CD14-positive monocyte (primary cell): ENCODE results near the gene LYPD6. TPM values are rescaled to one million over a fixed set of nuclear protein-coding genes. Genes with fewer than 3 reads are reported as not detected.

Experiments used
- DNase-seq, 3 donors: peaks; one replicate each; pipeline ENCODE4 v3.0.0-alpha.2; 2011 to 2022
- H2AFZ ChIP-seq: 2 replicates; pipeline ENCODE4 v1.6.0; 2012; ENCODE audit warnings: mild to moderate bottlenecking, low read depth, low read length, inconsistent platforms; ENCODE audit not compliant: insufficient read depth, poor library complexity, severe bottlenecking
- H3K27ac ChIP-seq, 2 donors: 1 replicate in 1 of 2; 2 replicates in 1 of 2; pipeline ENCODE4 v1.5.1; 2012 to 2013; ENCODE audit warnings: low read length in 2 of 2, control low read depth in 1 of 2, inconsistent platforms in 1 of 2, low read depth in 1 of 2, mild to moderate bottlenecking in 1 of 2
- H3K27me3 ChIP-seq, 2 donors: one replicate each; pipeline versions ENCODE4 v1.6.0 to v1.6.1; 2011 to 2013; ENCODE audit warnings: low read length in 2 of 2; ENCODE audit not compliant: control insufficient read depth in 2 of 2, insufficient read depth in 2 of 2
- H3K36me3 ChIP-seq, 2 donors: replicated peaks in 1 of 2; 1 replicate in 1 of 2; 2 replicates in 1 of 2; pipeline versions ENCODE4 v1.5.1 to v1.6.1; 2012 to 2013; ENCODE audit warnings: low read length in 2 of 2, control low read depth in 1 of 2, inconsistent platforms in 1 of 2, mild to moderate bottlenecking in 1 of 2; ENCODE audit not compliant: insufficient read depth in 2 of 2, control insufficient read depth in 1 of 2
- H3K4me1 ChIP-seq, 2 donors: 1 replicate in 1 of 2; 2 replicates in 1 of 2; pipeline versions ENCODE4 v1.5.1 to v1.6.1; 2012 to 2013; ENCODE audit warnings: low read length in 2 of 2, control low read depth in 1 of 2, inconsistent platforms in 1 of 2, mild to moderate bottlenecking in 1 of 2, moderate library complexity in 1 of 2; ENCODE audit not compliant: insufficient read depth in 2 of 2, control insufficient read depth in 1 of 2
- H3K4me2 ChIP-seq: replicated peaks from 2 replicates; pipeline ENCODE3; 2012; ENCODE audit warnings: low read length, moderate library complexity, mild to moderate bottlenecking; ENCODE audit not compliant: poor library complexity, severe bottlenecking; ENCODE audit errors: extremely low read depth
- H3K4me3 ChIP-seq, 3 experiments: fragments of 200-600 bp in 1 of 3; sonication (generic) in 1 of 3; replicated peaks in 1 of 3; 1 replicate in 2 of 3; 2 replicates in 1 of 3; pipeline ENCODE4 v1.5.1; 2011 to 2013; ENCODE audit warnings: low read length in 3 of 3, mild to moderate bottlenecking in 3 of 3, control low read depth in 2 of 3, low read depth in 2 of 3, inconsistent platforms in 1 of 3, moderate library complexity in 1 of 3
- H3K79me2 ChIP-seq: 2 replicates; pipeline ENCODE4 v1.6.0; 2012; ENCODE audit warnings: mild to moderate bottlenecking, control low read depth, inconsistent platforms, low read length, moderate library complexity; ENCODE audit not compliant: insufficient read depth
- H3K9ac ChIP-seq: 2 replicates; pipeline ENCODE4 v1.6.0; 2017; ENCODE audit warnings: low read length, mild to moderate bottlenecking; ENCODE audit not compliant: insufficient read depth, poor library complexity, severe bottlenecking
- H3K9me3 ChIP-seq, 2 donors: replicated peaks in 1 of 2; 1 replicate in 1 of 2; 2 replicates in 1 of 2; pipeline versions ENCODE4 v1.5.1 to v1.6.1; 2012 to 2013; ENCODE audit warnings: low read length in 2 of 2, control low read depth in 1 of 2; ENCODE audit not compliant: control insufficient read depth in 1 of 2, insufficient read depth in 1 of 2
- H4K20me1 ChIP-seq: 2 replicates; pipeline ENCODE4 v1.6.0; 2012; ENCODE audit warnings: mild to moderate bottlenecking, low read length, control low read depth, moderate library complexity; ENCODE audit not compliant: insufficient read depth
- H3K27ac Mint-ChIP-seq, 7 donors: one replicate each; pipeline ENCODE4 v1.8.0; 2020; ENCODE audit warnings: mild to moderate bottlenecking in 7 of 7, mixed read lengths in 7 of 7, moderate library complexity in 6 of 7, inconsistent platforms in 2 of 7
- H3K27me3 Mint-ChIP-seq, 3 donors: one replicate each; pipeline ENCODE4 v1.8.0; 2021 to 2022; ENCODE audit warnings: low read depth in 3 of 3, mild to moderate bottlenecking in 3 of 3, mixed read lengths in 3 of 3, moderate library complexity in 3 of 3, inconsistent platforms in 1 of 3
- H3K36me3 Mint-ChIP-seq, 2 donors: one replicate each; pipeline ENCODE4 v1.8.0; 2020; ENCODE audit warnings: mixed read lengths in 2 of 2, inconsistent platforms in 1 of 2, mild to moderate bottlenecking in 1 of 2
- H3K4me1 Mint-ChIP-seq: one replicate; pipeline ENCODE4 v1.8.0; 2020; ENCODE audit warnings: mild to moderate bottlenecking, mixed read lengths
- H3K4me3 Mint-ChIP-seq, 2 donors: one replicate each; pipeline ENCODE4 v1.8.0; 2020; ENCODE audit warnings: mild to moderate bottlenecking in 2 of 2, mixed read lengths in 2 of 2, moderate library complexity in 1 of 2
- H3K9me3 Mint-ChIP-seq, 7 donors: one replicate each; pipeline ENCODE4 v1.8.0; 2020 to 2022; ENCODE audit warnings: mixed read lengths in 7 of 7, mild to moderate bottlenecking in 6 of 7, moderate library complexity in 6 of 7, inconsistent platforms in 2 of 7
- WGBS: methylation state at CpG from one replicate; pipeline ENCODE4 v1.1.5; 2013; ENCODE audit warnings: missing lambda C conversion rate; ENCODE audit not compliant: insufficient coverage; 5-methylcytosine and 5-hydroxymethylcytosine counted together
- intact Hi-C, 2 donors: fragments of 100-400 bp; cut with micrococcal nuclease; formaldehyde crosslinking; loops; one replicate each; pipeline versions ENCODE4 v1.15.0 to v1.15.1; 2023
- polyA plus RNA-seq, 3 donors: library from polyadenylated mRNA; depleted of rRNA in 1 of 3; unstranded in 2 of 3; stranded (reverse) in 1 of 3; fragments of 300-500 nt in 2 of 3; fragments of >200 nt in 1 of 3; fragmentation: Illumina TruSeq in 2 of 3; gene quantifications; 1 replicate in 2 of 3; 2 replicates in 1 of 3; pipeline ENCODE4 v1.2.3, GENCODE V29; 2012 to 2021
- TF ChIP-seq, protein P1 (sequence below): fragments of 200-600 bp; IDR thresholded peaks from one replicate; pipeline ENCODE4 v1.8.0; 2022; ENCODE audit warnings: antibody characterized with exemption, mild to moderate bottlenecking

Gene LYPD6
- polyA plus RNA-seq, 3 donors = not detected

DNA sequence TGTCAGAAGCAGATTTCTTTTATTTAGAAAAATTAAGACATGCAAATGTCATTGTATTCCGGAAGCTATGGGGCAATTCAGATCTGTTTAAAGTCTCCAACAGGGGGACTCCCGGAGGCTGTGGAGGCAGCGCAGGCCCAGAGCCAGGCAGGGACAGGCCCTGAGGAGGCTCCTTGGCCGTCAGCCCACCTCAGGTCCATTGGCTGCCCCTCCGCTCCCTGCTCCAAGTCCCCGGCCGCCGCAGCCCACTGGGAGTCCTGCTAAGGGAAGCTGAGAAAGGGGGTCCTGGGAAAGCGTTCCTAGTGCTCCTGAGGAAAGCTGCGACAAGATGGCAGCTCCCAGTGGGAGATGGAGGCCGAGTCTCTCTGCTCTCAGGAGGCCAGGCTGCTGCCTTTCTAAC, 20.0 kb upstream of the LYPD6 start:
- no peak overlapping the region for H2AFZ ChIP-seq
- no peaks in the 10 kb centered on the region for H3K79me2 ChIP-seq
- TF ChIP-seq, protein P1, sequence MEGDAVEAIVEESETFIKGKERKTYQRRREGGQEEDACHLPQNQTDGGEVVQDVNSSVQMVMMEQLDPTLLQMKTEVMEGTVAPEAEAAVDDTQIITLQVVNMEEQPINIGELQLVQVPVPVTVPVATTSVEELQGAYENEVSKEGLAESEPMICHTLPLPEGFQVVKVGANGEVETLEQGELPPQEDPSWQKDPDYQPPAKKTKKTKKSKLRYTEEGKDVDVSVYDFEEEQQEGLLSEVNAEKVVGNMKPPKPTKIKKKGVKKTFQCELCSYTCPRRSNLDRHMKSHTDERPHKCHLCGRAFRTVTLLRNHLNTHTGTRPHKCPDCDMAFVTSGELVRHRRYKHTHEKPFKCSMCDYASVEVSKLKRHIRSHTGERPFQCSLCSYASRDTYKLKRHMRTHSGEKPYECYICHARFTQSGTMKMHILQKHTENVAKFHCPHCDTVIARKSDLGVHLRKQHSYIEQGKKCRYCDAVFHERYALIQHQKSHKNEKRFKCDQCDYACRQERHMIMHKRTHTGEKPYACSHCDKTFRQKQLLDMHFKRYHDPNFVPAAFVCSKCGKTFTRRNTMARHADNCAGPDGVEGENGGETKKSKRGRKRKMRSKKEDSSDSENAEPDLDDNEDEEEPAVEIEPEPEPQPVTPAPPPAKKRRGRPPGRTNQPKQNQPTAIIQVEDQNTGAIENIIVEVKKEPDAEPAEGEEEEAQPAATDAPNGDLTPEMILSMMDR = no peak
- H3K4me1 ChIP-seq = no peaks in the 10 kb centered on the region
- Mint-ChIP-seq H3K36me3 (no peaks in the 10 kb centered on the region), H3K27ac (no peak overlapping the region), H3K27me3 (peaks cover 8 to 28% (median 11%) of the 10 kb centered on the region in 3 donors), H3K4me1 (peaks cover 4% of the 10 kb centered on the region), H3K4me3 (no peak overlapping the region), H3K9me3 (no peaks in the 10 kb centered on the region)
- H3K4me3 ChIP-seq = no peak overlapping the region
- no peak overlapping the region for H3K4me2 ChIP-seq
- DNase-seq = no peak
- H4K20me1 ChIP-seq = no peaks in the 10 kb centered on the region
- no peaks in the 10 kb centered on the region for H3K36me3 ChIP-seq
- no peak overlapping the region for H3K27ac ChIP-seq
- no peaks in the 10 kb centered on the region for H3K9me3 ChIP-seq
- H3K9ac ChIP-seq = no peak overlapping the region
- 92% methylated on average over 7 of the region's 11 CpGs for WGBS
- intact Hi-C loops = loop anchor here (5.0 kb wide), 2 partner anchors 288 to 293 kb away; no protein-coding TSS in a partner anchor
- peaks cover 0 to 6% of the 10 kb centered on the region in 2 donors for H3K27me3 ChIP-seq

DNA sequence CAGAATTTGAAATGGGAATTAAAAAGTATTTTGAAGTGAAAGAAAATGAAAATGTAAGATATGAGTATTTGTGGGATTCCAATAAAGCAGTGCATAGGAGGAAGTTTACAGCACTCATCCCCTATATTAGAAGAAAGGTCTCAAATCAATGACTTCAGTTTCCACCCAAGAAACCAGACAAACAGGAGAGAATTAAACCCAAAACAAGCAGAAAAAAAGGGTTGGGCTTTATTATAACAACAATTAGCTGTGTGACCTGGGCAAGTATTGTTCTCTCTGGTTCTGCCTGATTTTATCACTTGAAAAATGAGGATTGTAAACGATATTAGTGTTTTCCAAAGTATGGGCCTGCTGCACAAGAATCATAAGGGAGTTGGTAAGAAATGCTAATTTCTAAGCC, 18.3 kb upstream of the LYPD6 start:
- no peak for DNase-seq
- Histone ChIP-seq H3K36me3 (no peaks in the 10 kb centered on the region), H3K27ac (no peak overlapping the region), H3K9ac (no peak overlapping the region), H3K4me1 (no peaks in the 10 kb centered on the region), H4K20me1 (no peaks in the 10 kb centered on the region), H3K4me3 (no peak overlapping the region), H3K4me2 (no peak overlapping the region), H3K9me3 (no peaks in the 10 kb centered on the region), H3K27me3 (peaks cover 0 to 9% of the 10 kb centered on the region in 2 donors), H3K79me2 (no peaks in the 10 kb centered on the region), H2AFZ (no peak overlapping the region)
- Mint-ChIP-seq H3K9me3 (no peaks in the 10 kb centered on the region), H3K27me3 (peaks cover 9 to 30% (median 11%) of the 10 kb centered on the region in 3 donors), H3K4me1 (peaks cover 4% of the 10 kb centered on the region), H3K4me3 (no peak overlapping the region), H3K27ac (no peak overlapping the region), H3K36me3 (no peaks in the 10 kb centered on the region)
- intact Hi-C loops = loop anchor here (5.0 kb wide), 2 partner anchors 290 to 295 kb away; no protein-coding TSS in a partner anchor
- TF ChIP-seq, protein P1 = no peak
- no CpG with 5 or more reads among the region's 1 CpG for WGBS
